IPS-NIHi7 (cell line): ENCODE measurements around the gene FBXO36.
"Not testable (repeated sequence)": the region's sequence is repeated elsewhere in the genome, so short reads cannot be mapped to it uniquely, and the experiment has no call there.

ENCODE experiments used
- DNase-seq: peaks from one replicate; pipeline ENCODE4 v3.0.0; 2012; ENCODE audit warnings: mixed read lengths; ENCODE audit errors: extremely low spot score

FBXO36 gene

GRCh38 chr2:229910832-229911412, 11.4 kb upstream of the FBXO36 start:
- peak; percentile 55 for DNase-seq

- DNase-seq = no peak
Observed at GRCh38 chr2:229914171-229914570, 8.1 kb upstream of the FBXO36 start.

DNA sequence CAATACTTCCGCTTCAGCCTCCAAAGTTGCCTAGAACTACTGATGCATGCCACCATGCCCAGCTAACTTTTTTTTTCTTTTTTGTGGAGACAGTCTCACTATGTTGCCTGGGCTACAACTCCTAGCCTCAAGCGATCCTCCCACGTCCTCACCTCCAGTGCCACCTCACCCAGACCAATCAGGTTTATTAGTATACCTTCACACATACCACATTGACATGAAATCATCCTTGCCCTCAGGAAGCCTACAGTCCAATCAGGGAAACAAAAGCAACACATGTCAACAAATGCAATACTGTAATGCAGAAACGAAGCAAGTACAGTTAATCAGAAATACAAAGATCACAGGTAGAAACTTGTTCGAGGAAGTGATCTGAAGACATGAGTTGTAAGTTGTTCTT, 4.5 kb upstream of the FBXO36 start:
- DNase-seq = no peak

DNA sequence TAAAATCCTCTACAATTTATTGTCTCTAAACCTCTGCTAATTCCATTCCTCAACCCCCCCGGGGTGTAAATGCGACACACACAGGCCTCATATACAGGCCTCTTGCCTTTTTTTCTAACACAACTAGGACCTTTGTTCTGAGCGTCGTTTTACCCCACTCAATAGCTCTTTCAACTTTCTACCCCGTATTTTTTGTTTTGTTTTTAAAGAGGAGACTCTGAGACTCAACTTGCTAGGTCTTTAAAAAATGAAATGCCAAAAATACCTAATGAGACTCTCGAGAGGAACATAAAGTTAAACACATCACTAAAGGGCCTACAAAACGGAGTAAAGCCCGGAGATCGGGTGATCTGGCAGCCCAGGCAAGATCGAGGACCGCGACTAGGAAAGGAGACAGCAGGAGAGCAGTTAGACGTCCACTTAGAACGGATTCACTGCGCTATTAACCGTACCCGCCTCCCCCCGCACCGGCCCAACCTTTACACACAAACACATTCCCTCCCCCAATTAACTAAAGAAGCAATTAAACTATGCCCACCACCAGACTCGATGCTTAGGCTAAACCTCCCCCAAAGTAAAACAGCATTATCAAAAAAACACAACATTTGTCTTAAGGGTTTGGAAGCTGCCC, 2.2 kb upstream of the FBXO36 start:
- no peak for DNase-seq

DNA sequence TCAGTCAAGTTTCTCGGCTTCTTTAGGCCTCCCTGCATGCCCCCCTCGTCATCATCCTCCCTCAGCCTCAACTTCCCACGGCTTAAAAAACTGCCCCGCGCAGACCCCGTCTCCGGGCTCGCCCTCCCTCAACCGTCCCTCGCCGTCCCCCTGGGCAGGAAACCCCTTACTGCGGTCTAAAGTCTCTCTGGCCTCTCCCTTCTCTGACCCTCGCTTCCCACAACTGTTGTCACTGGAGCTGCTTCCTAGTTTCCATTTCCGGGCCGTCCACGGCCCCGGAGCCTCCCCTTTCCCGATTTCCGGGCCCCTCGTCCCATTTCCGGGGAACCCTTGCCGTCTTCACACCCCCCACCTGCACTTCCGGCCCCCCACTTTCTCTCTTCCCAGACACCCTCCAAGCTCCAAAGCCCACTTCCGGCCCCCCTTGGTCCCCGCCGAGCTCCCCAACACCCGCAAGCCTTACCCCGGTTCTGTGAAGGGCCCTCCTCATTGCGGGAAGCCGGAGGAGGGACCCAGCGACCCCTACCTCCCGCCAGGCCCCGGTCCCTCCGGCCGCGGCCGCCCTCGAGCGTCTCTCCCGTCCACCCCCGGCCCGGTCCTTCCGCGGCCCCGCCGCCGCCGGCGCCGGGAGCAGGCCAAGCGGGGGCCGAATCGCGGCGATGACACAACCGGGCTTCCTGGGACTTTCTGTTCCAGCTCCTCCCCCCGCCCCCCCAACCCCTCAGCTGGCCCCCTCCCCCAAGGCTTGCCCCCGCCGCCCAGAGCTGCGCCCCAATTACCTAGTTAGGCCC, 1.0 kb upstream of the FBXO36 start:
- DNase-seq = peak; percentile 43

DNA sequence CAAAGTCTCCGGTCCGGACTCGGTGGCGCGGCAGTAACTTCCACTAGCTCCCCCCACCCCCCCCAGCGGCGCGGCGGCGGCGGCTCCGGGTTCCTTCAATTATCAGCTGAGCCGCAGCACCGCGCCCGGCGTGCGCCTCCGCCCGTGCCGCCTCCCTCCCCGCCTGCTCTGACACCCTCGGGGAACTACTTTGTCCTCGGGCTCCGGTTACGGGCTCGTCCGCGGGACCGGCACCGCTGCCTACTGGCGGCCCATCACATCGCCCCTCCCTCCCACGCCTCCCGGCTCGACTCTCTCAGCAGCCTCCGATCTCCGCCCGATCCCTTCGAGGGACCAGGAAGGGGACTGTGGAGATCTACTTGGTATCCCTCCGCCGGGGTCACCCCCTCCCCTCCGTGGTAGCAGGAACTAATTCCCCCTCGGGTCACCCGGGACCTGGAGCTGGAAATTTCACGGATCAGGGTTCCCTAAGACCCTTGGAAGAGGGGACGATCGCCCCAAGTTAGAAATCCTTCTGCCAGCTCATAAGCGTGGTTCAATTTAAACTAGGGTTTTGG, 333 bp upstream of the FBXO36 start, which contains the start of gene TRIP12:
Gene TRIP12 (minus strand): TSS at position 118 of the 557 bp plus-strand sequence. CDS start 41,930 bp downstream, outside the sequence.
- peak; percentile 91 for DNase-seq

DNA sequence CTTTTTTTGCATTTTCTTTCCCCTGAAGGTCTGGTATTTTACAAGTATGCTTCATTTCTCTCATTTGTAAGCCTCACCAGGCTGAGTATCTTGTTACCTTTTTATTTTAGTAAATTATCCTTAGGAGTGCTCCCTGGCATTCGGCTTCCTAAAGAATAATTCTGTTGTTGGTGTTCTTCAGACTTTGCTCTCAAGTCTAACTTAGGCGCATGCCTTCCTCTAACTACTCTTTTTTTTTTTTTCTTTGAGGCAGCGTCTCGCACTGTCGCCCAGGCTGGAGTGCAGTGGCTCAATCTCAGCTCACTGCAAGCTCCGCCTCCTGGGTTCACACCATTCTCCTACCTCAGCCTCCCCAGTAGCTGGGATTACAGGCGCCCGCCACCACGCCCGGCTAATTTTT, 2.2 kb downstream of the FBXO36 start:
- DNase-seq = not testable (repeated sequence)

GRCh38 chr2:229925201-229925600, 2.9 kb downstream of the FBXO36 start:
- DNase-seq = no peak

DNA sequence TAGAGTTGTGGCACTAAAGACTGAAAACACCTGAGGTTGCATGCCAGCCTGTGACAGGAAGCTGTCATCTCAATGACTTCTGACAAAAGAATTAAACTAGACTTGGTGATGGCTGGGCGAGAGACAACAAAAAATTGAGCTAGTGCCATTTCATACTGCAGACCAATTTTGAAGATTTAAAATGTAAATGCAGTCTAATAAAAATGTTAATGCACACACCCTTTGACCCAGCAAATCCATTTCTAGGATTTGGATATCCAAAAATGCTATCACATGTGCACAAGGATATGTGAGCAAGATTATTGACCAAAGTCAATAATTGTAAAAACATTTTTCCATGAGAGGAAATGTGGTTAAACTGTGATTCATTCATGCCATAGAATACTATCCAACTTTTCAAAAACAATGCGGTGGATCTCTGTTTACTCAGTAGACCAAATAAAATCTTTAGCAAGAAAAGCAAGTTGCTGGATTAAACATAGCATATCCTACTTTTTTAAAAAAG, 5.6 kb downstream of the FBXO36 start:
- DNase-seq = no peak

DNA sequence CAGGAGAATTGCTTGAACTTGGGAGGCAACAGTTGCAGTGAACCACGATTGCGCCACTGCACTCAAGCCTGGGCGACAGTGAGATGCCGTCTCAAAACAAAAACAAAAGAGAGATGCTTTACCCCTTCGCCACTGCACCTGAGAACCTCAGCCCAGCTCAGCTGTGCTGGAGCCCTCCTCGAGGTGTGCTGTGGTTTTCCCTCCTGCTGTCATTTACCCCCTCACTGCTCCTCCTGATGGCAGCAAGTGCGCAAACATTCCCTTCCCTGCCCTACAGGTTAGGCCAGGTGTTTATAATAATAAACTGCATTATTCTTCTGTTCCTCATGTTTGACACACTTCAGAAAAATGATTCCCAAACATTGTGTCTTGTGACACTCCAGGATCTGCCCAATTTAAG, 8.4 kb downstream of the FBXO36 start:
- DNase-seq = no peak

DNA sequence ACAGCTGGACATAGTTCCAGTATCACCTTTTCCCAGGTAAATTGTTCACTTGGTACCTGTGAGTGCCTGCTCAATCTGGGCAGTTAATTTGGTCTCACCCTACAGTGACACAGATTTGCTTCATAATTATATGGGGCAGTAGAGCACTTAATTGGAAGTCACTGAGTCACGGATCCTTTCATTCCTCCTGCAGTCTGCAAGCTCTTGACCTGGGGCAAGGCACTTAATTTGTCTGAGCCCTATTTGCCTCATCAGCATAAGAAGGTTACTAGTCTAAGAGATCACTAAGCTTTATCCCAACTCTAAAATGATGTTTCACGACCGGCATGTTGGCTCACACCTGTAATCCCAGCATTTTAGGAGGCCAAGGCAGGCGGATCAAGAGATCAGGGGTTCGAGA, 8.9 kb downstream of the FBXO36 start:
- DNase-seq = no peak

- no peak for DNase-seq
Observed at GRCh38 chr2:229937537-229937936, 15.2 kb downstream of the FBXO36 start.

DNA sequence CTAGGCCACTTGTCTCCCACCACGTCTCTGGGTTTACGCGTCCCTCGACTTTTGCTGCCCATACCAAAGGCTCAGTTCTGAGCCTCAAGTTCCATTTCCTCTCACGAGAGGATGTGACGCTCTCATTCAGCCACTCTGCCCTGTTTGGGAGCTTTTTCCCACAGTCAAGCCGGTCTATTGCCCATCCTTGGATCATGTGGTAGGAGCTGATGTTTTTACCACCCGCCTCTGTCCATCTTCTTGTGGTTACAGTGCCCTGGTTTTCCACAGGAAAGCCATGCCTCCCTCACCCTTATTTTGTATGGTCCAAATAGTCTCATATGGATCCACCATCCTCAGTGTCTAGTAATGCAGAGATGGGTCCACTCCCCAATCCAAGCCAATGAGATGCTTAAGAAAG, 20.4 kb downstream of the FBXO36 start:
- no peak for DNase-seq

GRCh38 chr2:229943171-229943570, 20.9 kb downstream of the FBXO36 start:
- no peak for DNase-seq

- DNase-seq = no peak
Observed at GRCh38 chr2:229943770-229944449, 21.6 kb downstream of the FBXO36 start.

DNA sequence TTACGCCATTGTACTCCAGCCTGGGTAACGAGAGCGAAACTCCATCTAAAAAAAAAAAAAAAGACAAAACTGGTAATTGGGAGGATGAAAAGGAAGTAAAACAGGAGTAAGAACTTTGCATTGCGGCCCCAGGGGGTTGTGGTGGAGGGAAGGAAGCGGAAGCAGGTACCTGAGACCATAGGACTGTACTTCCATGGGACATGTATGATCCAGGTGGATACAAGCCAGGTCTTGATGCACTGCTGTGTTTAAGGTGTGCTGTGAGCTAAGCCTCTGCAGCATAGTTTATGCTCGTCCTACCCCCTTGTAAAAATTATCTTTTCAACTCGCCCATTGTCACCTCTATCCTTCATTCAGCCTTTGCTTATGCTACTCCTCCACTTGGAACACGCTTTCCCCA, 23.7 kb downstream of the FBXO36 start:
- DNase-seq = no peak

DNA sequence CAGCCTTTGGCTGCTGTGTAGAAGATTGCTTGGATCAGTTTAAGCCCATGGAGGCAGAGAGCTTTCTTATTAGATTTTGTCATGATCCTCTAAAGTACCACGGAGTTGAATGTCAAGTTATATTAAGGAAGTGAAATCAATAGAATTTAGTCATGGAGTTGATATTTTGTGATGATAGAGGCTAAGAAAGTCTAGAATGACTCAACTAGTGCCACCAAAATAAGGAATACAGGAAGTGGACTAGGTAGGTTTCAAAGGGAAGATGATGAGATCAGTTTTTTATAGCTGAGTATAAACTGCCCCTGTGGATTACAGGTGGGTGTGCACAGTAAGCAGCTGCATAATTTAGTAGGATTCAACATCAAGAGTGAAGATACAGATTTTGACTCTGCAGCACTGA, 25.2 kb downstream of the FBXO36 start:
- no peak for DNase-seq

DNA sequence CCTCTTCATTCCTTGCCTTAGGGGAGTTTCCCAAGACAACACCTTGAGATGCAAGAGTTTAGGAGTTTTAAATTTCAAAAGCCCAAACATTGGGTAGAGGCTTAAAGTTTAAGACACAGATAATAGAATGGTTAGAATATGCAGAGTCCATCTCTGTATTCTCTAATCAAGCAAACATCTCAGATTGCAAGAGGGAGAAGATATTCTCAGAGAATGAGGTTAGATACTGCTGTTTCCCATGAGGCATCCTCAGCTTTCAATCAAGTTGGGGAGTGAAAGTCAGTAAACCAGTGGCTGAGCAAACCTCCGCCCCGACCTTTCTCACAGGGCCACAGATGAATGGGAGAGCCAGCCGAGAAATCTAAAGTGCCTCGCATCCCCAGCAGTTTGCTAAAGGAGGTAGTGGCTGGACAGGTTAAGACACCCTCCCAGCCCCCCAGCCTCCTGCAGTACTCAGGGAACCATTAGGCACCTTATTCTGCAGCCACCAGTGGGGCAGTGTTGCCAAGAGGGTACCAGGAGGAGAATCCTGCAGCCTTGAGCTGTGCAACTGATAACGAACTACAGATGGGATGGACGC, 30.0 kb downstream of the FBXO36 start:
- no peak for DNase-seq

DNA sequence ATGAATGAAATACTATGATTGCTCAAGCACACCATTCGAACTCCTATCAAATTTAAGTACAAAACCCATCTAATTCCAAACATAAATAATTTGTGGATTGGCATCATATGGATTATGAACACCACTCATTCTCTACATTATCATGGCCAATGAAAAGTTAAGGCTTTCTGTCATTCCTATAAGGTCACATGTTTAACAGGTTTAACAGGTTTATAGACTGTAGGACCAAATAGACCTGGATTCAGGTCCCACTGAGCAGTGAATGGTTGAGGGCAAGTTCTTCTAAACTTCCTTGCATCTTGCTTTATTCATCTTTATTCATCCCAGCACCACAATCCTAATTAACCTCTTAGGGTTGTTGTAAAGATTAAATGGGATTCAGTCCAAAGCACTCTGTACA, 33.4 kb downstream of the FBXO36 start:
- no peak for DNase-seq

DNA sequence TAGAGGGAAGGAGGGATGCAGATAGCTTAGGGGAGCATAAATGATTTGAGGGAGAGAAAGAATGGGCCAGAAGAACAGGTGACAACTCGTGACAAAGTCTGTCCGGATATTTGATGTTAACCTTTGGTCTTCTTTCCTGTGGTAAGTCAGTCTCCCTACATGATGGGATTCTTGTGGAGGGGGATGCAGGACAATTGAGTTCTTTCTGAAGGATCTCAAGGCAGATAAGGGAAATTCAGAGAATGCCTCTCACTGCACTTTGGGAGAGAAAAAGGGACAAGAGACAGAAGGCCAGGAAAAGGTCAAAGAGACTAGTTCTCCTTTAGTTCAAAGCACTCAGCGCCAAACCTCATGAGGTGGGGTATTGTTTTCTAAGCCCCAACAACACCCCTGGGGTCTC, 34.2 kb downstream of the FBXO36 start:
- no peak for DNase-seq

DNA sequence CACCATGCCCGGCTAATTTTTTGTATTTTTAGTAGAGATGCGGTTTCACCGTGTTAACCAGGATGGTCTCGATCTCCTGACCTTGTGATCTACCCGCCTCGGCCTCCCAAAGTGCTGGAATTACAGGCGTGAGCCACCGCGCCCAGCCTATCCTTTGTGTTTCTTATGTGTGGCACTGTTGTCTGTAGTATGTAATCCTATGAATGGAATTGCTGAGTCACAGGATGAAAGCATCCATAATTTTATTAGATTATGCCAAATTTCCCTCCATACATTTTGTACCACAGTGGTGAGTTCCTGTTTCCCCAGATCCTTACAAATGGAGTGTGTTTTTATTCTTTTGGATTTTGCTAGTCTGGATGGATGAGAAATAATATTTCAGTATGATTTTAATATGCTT, 41.3 kb downstream of the FBXO36 start:
- DNase-seq = not testable (repeated sequence)

- no peak for DNase-seq
Observed at GRCh38 chr2:229969921-229970320, 47.6 kb downstream of the FBXO36 start.
